ENCODE measurements around the gene SSBP1.
A peak's percentile ranks its signal among the peaks of the same experiment; 100 is the strongest.
"Not testable (repeated sequence)": the region's sequence is repeated elsewhere in the genome, so short reads cannot be mapped to it uniquely, and the experiment has no call there.

The SSBP1 gene

GRCh38 chr7:141748396-141748795 lies 10.2 kb downstream of the SSBP1 start:
- H3K79me2 ChIP-seq (ENCODE audit: insufficient read depth, low read length), result no peaks in the 10 kb centered on the region
- H3K9me3 ChIP-seq (ENCODE audit: low read length), result peaks cover 16% of the 10 kb centered on the region
- H2AFZ ChIP-seq (ENCODE audit: low read length), result no peak overlapping the region
- H3K36me3 ChIP-seq (ENCODE audit: insufficient read depth, low read length), result peaks cover 100% of the 10 kb centered on the region
- H3K4me3 ChIP-seq (ENCODE audit: low read depth, low read length, poor library complexity, severe bottlenecking), result no peak overlapping the region
- no peaks in the 10 kb centered on the region for H3K4me1 ChIP-seq (ENCODE audit: insufficient read depth, low read length, severe bottlenecking)
- H4K20me1 ChIP-seq (ENCODE audit: insufficient read depth, low read length), result no peaks in the 10 kb centered on the region
- H3K9me2 ChIP-seq (ENCODE audit: low read depth, low read length), result no peaks in the 10 kb centered on the region
- no peaks in the 10 kb centered on the region for H3F3A ChIP-seq (ENCODE audit: insufficient read depth, low read length)
- no peak for TF ChIP-seq CTCF (IDR thresholded peaks at IDR 0.05; ENCODE audit: low read length)
- TF ChIP-seq EZH2 (IDR thresholded peaks at IDR 0.05; ENCODE audit: borderline replicate concordance, low read length), result no peak
- no peak overlapping the region for H3K9ac ChIP-seq (ENCODE audit: low read length)
- no peaks in the 10 kb centered on the region for H3K27me3 ChIP-seq (ENCODE audit: insufficient read depth, low read length)
- no peak overlapping the region for H3K27ac ChIP-seq (ENCODE audit: low read depth, low read length, poor library complexity, severe bottlenecking)
- no peak overlapping the region for H3K4me2 ChIP-seq (ENCODE audit: low read length)

- H3K27ac ChIP-seq (ENCODE audit: low read depth, low read length, poor library complexity, severe bottlenecking); H3K9me2 ChIP-seq (ENCODE audit: low read depth, low read length); H3K4me2 ChIP-seq (ENCODE audit: low read length); H3K4me1 ChIP-seq (ENCODE audit: insufficient read depth, low read length, severe bottlenecking); H4K20me1 ChIP-seq (ENCODE audit: insufficient read depth, low read length); H3F3A ChIP-seq (ENCODE audit: insufficient read depth, low read length); H3K27me3 ChIP-seq (ENCODE audit: insufficient read depth, low read length); H2AFZ ChIP-seq (ENCODE audit: low read length); H3K9ac ChIP-seq (ENCODE audit: low read length); H3K79me2 ChIP-seq (ENCODE audit: insufficient read depth, low read length); H3K4me3 ChIP-seq (ENCODE audit: low read depth, low read length, poor library complexity, severe bottlenecking): not testable (repeated sequence)
- Histone ChIP-seq H3K36me3 (ENCODE audit: insufficient read depth, low read length) (peaks cover 97% of the 10 kb centered on the region), H3K9me3 (ENCODE audit: low read length) (peaks cover 16% of the 10 kb centered on the region)
These were observed 13.7 kb downstream of the SSBP1 start for GRCh38 chr7:141751904-141752303.

GRCh38 chr7:141752634-141753033 lies 14.5 kb downstream of the SSBP1 start:
- H2AFZ ChIP-seq (ENCODE audit: low read length), result no peak overlapping the region
- no peak overlapping the region for H3K4me3 ChIP-seq (ENCODE audit: low read depth, low read length, poor library complexity, severe bottlenecking)
- no peak overlapping the region for H3K9ac ChIP-seq (ENCODE audit: low read length)
- no peaks in the 10 kb centered on the region for H3K27me3 ChIP-seq (ENCODE audit: insufficient read depth, low read length)
- no peak overlapping the region for H3K4me2 ChIP-seq (ENCODE audit: low read length)
- no peaks in the 10 kb centered on the region for H3F3A ChIP-seq (ENCODE audit: insufficient read depth, low read length)
- no peak overlapping the region for H3K27ac ChIP-seq (ENCODE audit: low read depth, low read length, poor library complexity, severe bottlenecking)
- no peaks in the 10 kb centered on the region for H4K20me1 ChIP-seq (ENCODE audit: insufficient read depth, low read length)
- H3K36me3 ChIP-seq (ENCODE audit: insufficient read depth, low read length), result peaks cover 97% of the 10 kb centered on the region
- no peaks in the 10 kb centered on the region for H3K79me2 ChIP-seq (ENCODE audit: insufficient read depth, low read length)
- TF ChIP-seq EZH2 (IDR thresholded peaks at IDR 0.05; ENCODE audit: borderline replicate concordance, low read length) (no peak), CTCF (IDR thresholded peaks at IDR 0.05; ENCODE audit: low read length) (peak; percentile 35)
- no peaks in the 10 kb centered on the region for H3K9me2 ChIP-seq (ENCODE audit: low read depth, low read length)
- H3K9me3 ChIP-seq (ENCODE audit: low read length), result peaks cover 16% of the 10 kb centered on the region
- no peaks in the 10 kb centered on the region for H3K4me1 ChIP-seq (ENCODE audit: insufficient read depth, low read length, severe bottlenecking)

- no peaks in the 10 kb centered on the region for H3K4me1 ChIP-seq (ENCODE audit: insufficient read depth, low read length, severe bottlenecking)
- H2AFZ ChIP-seq (ENCODE audit: low read length), result no peak overlapping the region
- no peak overlapping the region for H3K4me3 ChIP-seq (ENCODE audit: low read depth, low read length, poor library complexity, severe bottlenecking)
- H3K27ac ChIP-seq (ENCODE audit: low read depth, low read length, poor library complexity, severe bottlenecking), result no peak overlapping the region
- H3K9me2 ChIP-seq (ENCODE audit: low read depth, low read length), result no peaks in the 10 kb centered on the region
- H3K36me3 ChIP-seq (ENCODE audit: insufficient read depth, low read length), result peaks cover 93% of the 10 kb centered on the region
- no peaks in the 10 kb centered on the region for H4K20me1 ChIP-seq (ENCODE audit: insufficient read depth, low read length)
- no peaks in the 10 kb centered on the region for H3K27me3 ChIP-seq (ENCODE audit: insufficient read depth, low read length)
- H3K79me2 ChIP-seq (ENCODE audit: insufficient read depth, low read length), result no peaks in the 10 kb centered on the region
- H3K9me3 ChIP-seq (ENCODE audit: low read length), result peaks cover 14% of the 10 kb centered on the region
- TF ChIP-seq CTCF (IDR thresholded peaks at IDR 0.05; ENCODE audit: low read length) (peak; percentile 69), EZH2 (IDR thresholded peaks at IDR 0.05; ENCODE audit: borderline replicate concordance, low read length) (no peak)
- H3K9ac ChIP-seq (ENCODE audit: low read length), result no peak overlapping the region
- no peak overlapping the region for H3K4me2 ChIP-seq (ENCODE audit: low read length)
- no peaks in the 10 kb centered on the region for H3F3A ChIP-seq (ENCODE audit: insufficient read depth, low read length)
These were observed 16.8 kb downstream of the SSBP1 start for GRCh38 chr7:141754939-141755338.

Data from OCI-LY1 (cell line).